GM19023 (cell line): ENCODE data around the gene SUZ12.
"Not testable (repeated sequence)": the region's sequence is repeated elsewhere in the genome, so short reads cannot be mapped to it uniquely, and the experiment has no call there.

ENCODE experiments used
- ATAC-seq: cut with Tn5 transposase; IDR thresholded peaks from one replicate; pipeline ENCODE4 v1.9.1; 2021; ENCODE audit warnings: mild to moderate bottlenecking, moderate library complexity; ENCODE audit not compliant: unreplicated experiment

Gene SUZ12

GRCh38 chr17:32033812-32034211, 97.0 kb downstream of the SUZ12 start:
- ATAC-seq = not testable (repeated sequence)

- ATAC-seq = not testable (repeated sequence)
Measured at GRCh38 chr17:32040246-32040645, 103.4 kb downstream of the SUZ12 start.

DNA sequence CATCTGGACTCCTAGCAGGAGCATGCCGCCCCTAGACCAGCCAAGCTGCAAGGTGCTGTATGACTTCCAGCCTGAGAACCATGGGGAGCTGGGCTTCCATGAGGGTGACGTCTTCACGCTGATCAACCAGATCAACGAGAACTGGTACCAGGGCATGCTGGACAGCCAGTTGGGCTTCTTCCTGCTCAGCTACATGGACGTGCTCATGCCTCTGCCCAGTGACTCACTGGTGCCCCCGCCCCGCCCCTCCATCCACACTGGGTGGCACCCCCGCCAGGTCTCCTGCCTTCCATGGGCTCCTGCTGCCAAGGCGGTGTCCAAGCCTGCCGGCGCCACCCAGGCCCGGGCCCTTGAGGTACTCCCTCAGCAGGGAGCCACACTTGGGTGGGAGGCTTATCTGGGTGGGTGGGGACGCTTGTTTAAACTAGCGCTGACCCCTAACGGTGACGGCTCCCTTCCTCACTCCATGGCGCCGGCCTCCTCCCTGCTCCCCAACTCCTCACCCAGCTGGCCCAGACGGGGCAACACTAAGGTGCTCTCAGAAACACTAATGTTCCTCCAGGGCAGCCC, 104.6 kb downstream of the SUZ12 start:
- ATAC-seq = not testable (repeated sequence)

DNA sequence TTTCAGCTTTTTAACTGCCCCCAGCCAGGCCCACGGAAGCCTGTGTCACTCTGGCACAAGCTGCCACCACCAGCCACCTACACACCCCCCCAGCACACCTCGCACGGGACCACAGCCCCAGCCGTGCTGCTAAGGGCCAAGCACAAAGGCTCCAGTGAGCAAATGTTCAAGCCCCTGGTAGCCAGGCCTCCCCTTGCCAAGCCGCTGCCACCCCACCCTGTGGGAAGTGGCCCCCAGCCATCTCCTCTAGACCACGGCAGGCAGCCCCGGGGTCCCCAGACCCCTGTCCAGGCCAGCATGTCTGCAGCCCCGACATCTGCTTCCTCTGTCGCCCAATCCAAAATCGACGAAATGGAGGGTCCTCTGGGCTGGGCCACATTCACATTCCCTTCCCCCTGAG, 105.5 kb downstream of the SUZ12 start:
- ATAC-seq = not testable (repeated sequence)

DNA sequence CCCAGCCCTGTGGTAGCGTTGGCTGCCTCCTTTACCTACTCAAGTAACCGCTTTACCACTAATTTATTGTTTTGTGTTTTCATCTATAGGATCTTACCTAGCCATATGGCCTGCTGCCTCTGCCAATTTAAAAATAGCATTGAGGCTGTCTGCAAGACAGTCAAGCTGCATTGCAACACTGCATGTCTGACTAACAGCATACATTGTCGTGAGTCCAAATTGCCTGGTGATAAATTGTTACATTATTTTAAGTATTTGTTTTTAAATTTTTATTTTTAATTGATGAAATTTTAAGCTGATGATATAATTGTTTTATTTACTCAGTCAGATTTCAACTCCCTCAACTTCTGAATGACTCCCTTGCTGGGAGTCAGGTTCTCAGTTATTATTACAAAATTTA, 108.8 kb downstream of the SUZ12 start:
- ATAC-seq = not testable (repeated sequence)

DNA sequence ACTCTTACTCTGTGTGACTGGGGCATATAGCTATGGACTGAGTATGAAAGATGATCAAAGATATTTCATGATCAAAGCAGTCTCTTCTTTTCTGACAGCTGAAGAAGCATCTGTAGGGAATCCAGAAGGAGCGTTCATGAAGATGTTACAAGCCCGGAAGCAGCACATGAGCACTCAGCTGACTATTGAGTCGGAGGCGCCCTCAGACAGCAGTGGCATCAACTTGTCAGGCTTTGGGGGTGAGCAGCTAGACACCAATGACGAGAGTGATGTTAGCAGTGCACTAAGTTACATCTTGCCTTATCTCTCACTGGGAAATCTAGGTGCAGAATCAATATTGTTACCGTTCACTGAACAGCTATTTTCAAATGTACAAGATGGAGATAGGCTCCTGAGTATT, 110.9 kb downstream of the SUZ12 start:
- not testable (repeated sequence) for ATAC-seq
